Peyer's patch (tissue), 4 donors: ENCODE data around the gene FARS2. TPM values are rescaled to one million over a fixed set of nuclear protein-coding genes. Genes with fewer than 3 reads are reported as not detected.

Source experiments
- DNase-seq, 3 donors: peaks; one replicate each; pipeline ENCODE4 v3.0.0-alpha.2; 2017 to 2019
- H3K27ac ChIP-seq, 4 donors: fragments of 200-600 bp; sonication (generic); one replicate each; pipeline ENCODE4 v1.5.1; 2016 to 2019
- H3K27me3 ChIP-seq, 2 donors: fragments of 200-600 bp; sonication (generic); one replicate each; pipeline ENCODE4 v1.5.1; 2019
- H3K36me3 ChIP-seq, 3 donors: fragments of 200-600 bp; sonication (generic); one replicate each; pipeline ENCODE4 v1.5.1; 2016 to 2019
- H3K4me1 ChIP-seq, 4 donors: fragments of 200-600 bp; sonication (generic); one replicate each; pipeline ENCODE4 v1.5.1; 2016 to 2019
- H3K4me3 ChIP-seq, 4 donors: fragments of 200-600 bp; sonication (generic); 1 replicate in 3 of 4; 2 replicates in 1 of 4; pipeline ENCODE4 v1.5.1; 2016 to 2019; ENCODE audit warnings: mild to moderate bottlenecking in 1 of 4
- H3K9me3 ChIP-seq, 4 donors: fragments of 200-600 bp; sonication (generic); one replicate each; pipeline ENCODE4 v1.5.1; 2016 to 2019; ENCODE audit warnings: mild to moderate bottlenecking in 1 of 4
- CTCF ChIP-seq, 6 experiments: fragments of 450-650 bp in 4 of 6; fragments of 200-600 bp in 2 of 6; sonication (generic) in 1 of 6; IDR thresholded peaks; one replicate each; pipeline ENCODE4 v1.5.1; 2017 to 2019; ENCODE audit warnings: antibody characterized with exemption in 6 of 6, mild to moderate bottlenecking in 3 of 6, moderate library complexity in 1 of 6
- POLR2A ChIP-seq, 2 donors: fragments of 450-650 bp; IDR thresholded peaks; one replicate each; pipeline ENCODE4 v1.5.1; 2017; ENCODE audit warnings: antibody characterized with exemption in 2 of 2, mild to moderate bottlenecking in 2 of 2, moderate library complexity in 2 of 2
- total RNA-seq, 4 donors: library from RNA; depleted of rRNA; stranded (reverse); fragments of >200 nt; gene quantifications; one replicate each; pipeline ENCODE4 v1.1.0, GENCODE V29; 2016

Gene FARS2
- total RNA-seq, 4 donors from 2014 or later, result 9.5 to 42.1 (median 17.1) TPM

GRCh38 chr6:5660772-5661171, 399.5 kb downstream of the FARS2 start:
- no peaks in the 10 kb centered on the region for H3K9me3 ChIP-seq
- H3K36me3 ChIP-seq, result no peaks in the 10 kb centered on the region
- H3K27ac ChIP-seq, result no peak overlapping the region
- H3K27me3 ChIP-seq, result no peaks in the 10 kb centered on the region
- TF ChIP-seq CTCF (IDR thresholded peaks at IDR 0.05) (no peak), POLR2A (IDR thresholded peaks at IDR 0.05) (no peak)
- H3K4me3 ChIP-seq, result no peak overlapping the region
- no peak for DNase-seq
- H3K4me1 ChIP-seq, result no peaks in the 10 kb centered on the region

GRCh38 chr6:5662797-5663196, 401.5 kb downstream of the FARS2 start:
- Histone ChIP-seq H3K27me3 (no peaks in the 10 kb centered on the region), H3K36me3 (no peaks in the 10 kb centered on the region), H3K4me3 (no peak overlapping the region), H3K9me3 (no peaks in the 10 kb centered on the region), H3K27ac (no peak overlapping the region), H3K4me1 (no peaks in the 10 kb centered on the region)
- no peak for TF ChIP-seq POLR2A (IDR thresholded peaks at IDR 0.05)
- TF ChIP-seq CTCF (IDR thresholded peaks at IDR 0.05), result no peak
- DNase-seq, result no peak

- no peaks in the 10 kb centered on the region for H3K27me3 ChIP-seq
- H3K36me3 ChIP-seq, result no peaks in the 10 kb centered on the region
- H3K27ac ChIP-seq, result no peak overlapping the region
- no peak for DNase-seq
- no peaks in the 10 kb centered on the region for H3K9me3 ChIP-seq
- TF ChIP-seq POLR2A (IDR thresholded peaks at IDR 0.05), result no peak
- H3K4me3 ChIP-seq, result no peak overlapping the region
- H3K4me1 ChIP-seq, result no peaks in the 10 kb centered on the region
These were observed 401.9 kb downstream of the FARS2 start for GRCh38 chr6:5663259-5663658.

GRCh38 chr6:5663739-5664138, 402.4 kb downstream of the FARS2 start:
- H3K4me1 ChIP-seq, result no peaks in the 10 kb centered on the region
- DNase-seq, result no peak
- H3K27ac ChIP-seq, result no peak overlapping the region
- no peak overlapping the region for H3K4me3 ChIP-seq
- TF ChIP-seq CTCF (IDR thresholded peaks at IDR 0.05) (no peak), POLR2A (IDR thresholded peaks at IDR 0.05) (no peak)
- H3K36me3 ChIP-seq, result no peaks in the 10 kb centered on the region
- no peaks in the 10 kb centered on the region for H3K9me3 ChIP-seq
- H3K27me3 ChIP-seq, result no peaks in the 10 kb centered on the region

- DNase-seq, result no peak
- H3K9me3 ChIP-seq, result no peaks in the 10 kb centered on the region
- H3K36me3 ChIP-seq, result no peaks in the 10 kb centered on the region
- no peaks in the 10 kb centered on the region for H3K4me1 ChIP-seq
- no peaks in the 10 kb centered on the region for H3K27me3 ChIP-seq
- peak overlapping the region in 1 of 4 donors; percentile 53 for H3K27ac ChIP-seq
- no peak overlapping the region for H3K4me3 ChIP-seq
- no peak for TF ChIP-seq POLR2A (IDR thresholded peaks at IDR 0.05)
- TF ChIP-seq CTCF (IDR thresholded peaks at IDR 0.05), result no peak
These were observed 402.8 kb downstream of the FARS2 start for GRCh38 chr6:5664149-5664548.

- peak overlapping the region in 1 of 4 donors; percentile 53 for H3K27ac ChIP-seq
- TF ChIP-seq POLR2A (IDR thresholded peaks at IDR 0.05) (no peak), CTCF (IDR thresholded peaks at IDR 0.05) (no peak)
- no peaks in the 10 kb centered on the region for H3K4me1 ChIP-seq
- H3K9me3 ChIP-seq, result no peaks in the 10 kb centered on the region
- peak in 2 of 3 donors; percentile 69 to 76 for DNase-seq
- H3K36me3 ChIP-seq, result no peaks in the 10 kb centered on the region
- H3K27me3 ChIP-seq, result no peaks in the 10 kb centered on the region
- no peak overlapping the region for H3K4me3 ChIP-seq
These were observed 403.9 kb downstream of the FARS2 start for GRCh38 chr6:5665173-5665572.
